D721Med (cell line): ENCODE data around the gene ANKRD35.
"Not testable (repeated sequence)": the region's sequence is repeated elsewhere in the genome, so short reads cannot be mapped to it uniquely, and the experiment has no call there.

Experiments
- DNase-seq: peaks from one replicate; pipeline ENCODE4 v3.0.0; 2011; ENCODE audit warnings: low spot score; ENCODE audit not compliant: insufficient read length
- FAIRE-seq: peaks from 2 replicates; lab custom pipeline; 2011; peaks lifted over from hg19 to GRCh38; lab: Jason Lieb, UNC
- TF ChIP-seq, protein P1 (sequence below): IDR thresholded peaks from 2 replicates; pipeline ENCODE4 v1.5.1; 2012; ENCODE audit warnings: mild to moderate bottlenecking, control low read depth; ENCODE audit not compliant: insufficient read depth; ENCODE audit errors: missing control alignments

Gene ANKRD35

GRCh38 chr1:145843031-145843430 lies 42.6 kb downstream of the ANKRD35 start:
- TF ChIP-seq, protein P1, sequence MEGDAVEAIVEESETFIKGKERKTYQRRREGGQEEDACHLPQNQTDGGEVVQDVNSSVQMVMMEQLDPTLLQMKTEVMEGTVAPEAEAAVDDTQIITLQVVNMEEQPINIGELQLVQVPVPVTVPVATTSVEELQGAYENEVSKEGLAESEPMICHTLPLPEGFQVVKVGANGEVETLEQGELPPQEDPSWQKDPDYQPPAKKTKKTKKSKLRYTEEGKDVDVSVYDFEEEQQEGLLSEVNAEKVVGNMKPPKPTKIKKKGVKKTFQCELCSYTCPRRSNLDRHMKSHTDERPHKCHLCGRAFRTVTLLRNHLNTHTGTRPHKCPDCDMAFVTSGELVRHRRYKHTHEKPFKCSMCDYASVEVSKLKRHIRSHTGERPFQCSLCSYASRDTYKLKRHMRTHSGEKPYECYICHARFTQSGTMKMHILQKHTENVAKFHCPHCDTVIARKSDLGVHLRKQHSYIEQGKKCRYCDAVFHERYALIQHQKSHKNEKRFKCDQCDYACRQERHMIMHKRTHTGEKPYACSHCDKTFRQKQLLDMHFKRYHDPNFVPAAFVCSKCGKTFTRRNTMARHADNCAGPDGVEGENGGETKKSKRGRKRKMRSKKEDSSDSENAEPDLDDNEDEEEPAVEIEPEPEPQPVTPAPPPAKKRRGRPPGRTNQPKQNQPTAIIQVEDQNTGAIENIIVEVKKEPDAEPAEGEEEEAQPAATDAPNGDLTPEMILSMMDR = no peak
- DNase-seq (no peak), FAIRE-seq (no peak)

DNA sequence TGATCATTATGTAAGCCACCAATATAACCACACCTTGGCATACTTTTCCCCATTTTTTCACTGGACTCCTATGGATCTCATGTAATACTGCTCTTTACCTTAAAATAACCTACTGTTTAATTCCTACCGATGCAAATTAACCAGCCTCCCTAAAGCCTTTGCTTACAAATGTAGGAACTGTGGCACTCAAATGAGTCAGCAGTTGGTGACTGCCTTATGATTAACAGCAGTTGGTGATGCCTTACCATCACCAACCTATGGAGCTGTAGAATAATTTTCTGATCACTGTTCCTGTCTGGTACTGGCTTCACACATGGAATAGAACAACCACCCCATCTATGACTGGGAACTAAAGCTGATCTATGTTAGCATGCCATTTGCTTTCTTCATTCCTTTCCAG lies 48.0 kb downstream of the ANKRD35 start:
- DNase-seq = no peak
- TF ChIP-seq, protein P1 = no peak
- no peak for FAIRE-seq

- not testable (repeated sequence) for DNase-seq, FAIRE-seq
Observed at GRCh38 chr1:145830810-145831209, 54.9 kb downstream of the ANKRD35 start.

GRCh38 chr1:145828367-145829026 lies 57.2 kb downstream of the ANKRD35 start:
- DNase-seq (no peak), FAIRE-seq (peak; percentile 72)
- TF ChIP-seq, protein P1 = no peak

GRCh38 chr1:145827966-145828365 lies 57.7 kb downstream of the ANKRD35 start:
- FAIRE-seq = peak; percentile 94
- DNase-seq = no peak
- TF ChIP-seq, protein P1 = no peak

- TF ChIP-seq, protein P1 = no peak
- DNase-seq = no peak
- FAIRE-seq = no peak
Observed at GRCh38 chr1:145826030-145826429, 59.6 kb downstream of the ANKRD35 start.

DNA sequence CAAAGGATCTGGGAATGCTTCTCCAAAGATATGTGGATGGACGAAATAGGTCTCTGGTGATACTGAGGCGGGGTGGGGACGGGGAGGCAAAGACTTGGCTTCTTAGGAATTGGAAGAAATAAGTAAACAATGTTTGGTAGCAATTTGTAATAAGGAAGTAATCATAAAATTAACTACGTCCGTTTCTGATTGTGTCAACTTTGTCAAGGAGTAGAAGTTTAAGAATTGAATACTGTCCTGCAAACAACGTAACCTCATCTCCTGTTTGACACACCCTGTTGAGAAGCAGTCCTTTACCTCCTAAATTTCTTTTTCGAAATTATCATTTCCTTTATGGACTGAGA lies 61.2 kb downstream of the ANKRD35 start:
- FAIRE-seq = no peak
- DNase-seq = no peak
- TF ChIP-seq, protein P1 = no peak
